Transverse colon (tissue), 3 donors: Measurements from ENCODE around the gene STAB1.

Source experiments
- CTCF ChIP-seq, 5 experiments: fragments of 200-600 bp in 3 of 5; fragments of 450-650 bp in 2 of 5; sonication (generic) in 3 of 5; IDR thresholded peaks; 1 replicate in 2 of 5; 2 replicates in 3 of 5; pipeline ENCODE4 v1.5.1; 2016 to 2017; ENCODE audit warnings: antibody characterized with exemption in 5 of 5, inconsistent platforms in 3 of 5, mild to moderate bottlenecking in 2 of 5, moderate library complexity in 1 of 5
- POLR2A ChIP-seq: fragments of 450-650 bp; IDR thresholded peaks from one replicate; pipeline ENCODE4 v1.6.1; 2016; ENCODE audit warnings: antibody characterized with exemption, mild to moderate bottlenecking, moderate library complexity

GRCh38 chr3:52536369-52537164 is 41.4 kb downstream of the STAB1 start, which contains the start of gene UQCC5:
- peak; percentile 96 for TF ChIP-seq POLR2A
- TF ChIP-seq CTCF (IDR thresholded peaks at IDR 0.05): no peak
